ENCODE results near the gene C20orf204.

The C20orf204 gene

GRCh38 chr20:64056889-64057627 lies 21.1 kb downstream of the C20orf204 start:
- no peak for DNase-seq

GRCh38 chr20:64057628-64058498 lies 21.9 kb downstream of the C20orf204 start:
- DNase-seq = peak; percentile 64 to 86 (median 69)

GRCh38 chr20:64058536-64058935 lies 22.6 kb downstream of the C20orf204 start:
- DNase-seq = peak in 1 of 3 donors; percentile 52

- no peak for DNase-seq
Measured at GRCh38 chr20:64062276-64062595, 26.3 kb downstream of the C20orf204 start.

DNA sequence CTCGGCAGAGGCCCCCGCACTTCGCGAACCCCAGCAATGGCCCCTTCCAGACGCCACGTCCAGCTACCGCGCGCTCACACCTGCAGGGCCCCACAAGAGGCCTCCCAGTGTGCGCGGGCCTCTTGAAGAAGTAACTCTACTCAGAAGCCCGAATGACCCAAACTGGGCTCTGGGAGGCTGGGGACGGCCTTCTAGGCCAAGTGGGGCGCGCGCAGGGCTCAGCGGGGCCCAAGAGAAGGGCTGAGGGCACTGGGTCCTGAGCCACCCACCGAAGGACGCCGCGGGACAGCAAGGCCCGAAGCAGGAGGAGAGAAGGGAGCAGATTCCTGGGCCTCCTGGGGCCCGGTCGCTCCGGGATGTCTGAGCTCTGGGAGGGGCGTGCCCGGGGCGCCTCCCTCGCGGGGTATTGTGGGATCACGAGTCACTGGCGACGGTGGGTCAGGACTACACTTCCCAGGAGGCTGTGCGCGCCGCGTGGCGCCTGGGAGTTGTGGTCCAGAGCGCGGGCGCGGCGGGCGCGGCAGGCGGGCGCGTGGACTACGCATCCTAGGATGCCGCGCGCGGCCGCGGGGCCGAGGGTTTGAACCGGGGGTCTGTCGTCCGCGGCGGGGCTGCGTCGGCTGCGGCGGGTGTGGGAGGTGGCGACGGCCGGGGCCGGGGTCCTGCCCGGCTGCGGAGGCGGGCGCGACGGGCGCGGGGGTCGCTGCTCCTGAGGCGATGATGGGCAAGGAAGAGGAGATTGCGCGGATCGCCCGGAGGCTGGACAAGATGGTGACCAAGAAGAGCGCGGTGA lies 26.8 kb downstream of the C20orf204 start, which contains the start of gene TCEA2:
TSS of gene TCEA2 (plus strand) at position 603 of the 793 bp plus-strand sequence. CDS start at position 718, 115 bp downstream.
- peak; percentile 94 to 98 (median 97) for DNase-seq

DNA sequence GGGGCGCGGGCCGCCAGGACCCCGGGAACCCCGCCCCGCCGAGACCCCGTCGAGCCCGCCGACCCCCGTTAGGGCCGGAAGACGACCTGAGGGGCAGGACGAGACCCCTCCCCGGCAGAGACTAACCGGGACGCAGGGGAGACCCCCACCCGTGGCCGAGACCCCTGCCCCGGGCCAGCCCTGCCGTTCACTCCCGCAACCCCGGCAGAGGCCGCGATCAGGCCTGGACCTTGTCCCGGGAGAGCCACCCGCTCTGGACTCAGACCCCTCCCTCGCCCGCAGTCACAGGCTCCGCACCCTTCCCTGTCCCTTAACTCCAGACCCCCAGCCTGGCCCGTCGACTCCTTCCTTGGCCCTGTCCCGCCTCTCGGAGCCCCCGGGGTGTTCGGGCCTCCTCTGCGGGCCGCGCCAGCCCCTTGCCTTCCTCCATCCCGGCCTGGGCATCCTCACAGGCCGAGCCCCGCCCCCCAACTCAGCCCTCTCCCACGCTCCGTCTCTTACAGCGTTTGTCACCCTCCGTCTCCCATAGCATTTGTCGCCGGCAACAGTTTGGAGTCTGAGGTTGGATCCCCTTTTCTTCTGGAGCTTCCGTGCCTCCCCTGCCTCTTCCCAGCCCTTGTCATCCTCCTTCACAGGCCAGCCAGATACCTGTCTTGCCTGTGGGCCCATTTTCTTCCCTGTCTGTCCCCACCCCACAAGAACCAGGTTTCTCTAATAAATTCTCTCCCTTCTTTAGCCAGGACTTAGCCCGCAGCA lies 27.6 kb downstream of the C20orf204 start:
- DNase-seq = peak; percentile 72 to 84 (median 77)

- DNase-seq = peak in 1 of 3 donors; percentile 38
Measured at GRCh38 chr20:64064145-64064698, 28.2 kb downstream of the C20orf204 start.

GRCh38 chr20:64065062-64065973 lies 29.3 kb downstream of the C20orf204 start:
- DNase-seq = no peak

GRCh38 chr20:64065974-64066343 lies 30.0 kb downstream of the C20orf204 start:
- peak in 1 of 3 donors; percentile 57 for DNase-seq

- peak in 1 of 3 donors; percentile 25 for DNase-seq
Measured at GRCh38 chr20:64067005-64067632, 31.1 kb downstream of the C20orf204 start.

- DNase-seq = no peak
Measured at GRCh38 chr20:64067733-64068307, 31.8 kb downstream of the C20orf204 start.

- no peak for DNase-seq
Measured at GRCh38 chr20:64068386-64069208, 32.6 kb downstream of the C20orf204 start.

- no peak for DNase-seq
Measured at GRCh38 chr20:64069209-64069613, 33.2 kb downstream of the C20orf204 start.

GRCh38 chr20:64069614-64070243 lies 33.7 kb downstream of the C20orf204 start:
- peak in 2 of 3 donors; percentile 48 to 59 for DNase-seq

GRCh38 chr20:64070244-64070993 lies 34.4 kb downstream of the C20orf204 start:
- no peak for DNase-seq

DNA sequence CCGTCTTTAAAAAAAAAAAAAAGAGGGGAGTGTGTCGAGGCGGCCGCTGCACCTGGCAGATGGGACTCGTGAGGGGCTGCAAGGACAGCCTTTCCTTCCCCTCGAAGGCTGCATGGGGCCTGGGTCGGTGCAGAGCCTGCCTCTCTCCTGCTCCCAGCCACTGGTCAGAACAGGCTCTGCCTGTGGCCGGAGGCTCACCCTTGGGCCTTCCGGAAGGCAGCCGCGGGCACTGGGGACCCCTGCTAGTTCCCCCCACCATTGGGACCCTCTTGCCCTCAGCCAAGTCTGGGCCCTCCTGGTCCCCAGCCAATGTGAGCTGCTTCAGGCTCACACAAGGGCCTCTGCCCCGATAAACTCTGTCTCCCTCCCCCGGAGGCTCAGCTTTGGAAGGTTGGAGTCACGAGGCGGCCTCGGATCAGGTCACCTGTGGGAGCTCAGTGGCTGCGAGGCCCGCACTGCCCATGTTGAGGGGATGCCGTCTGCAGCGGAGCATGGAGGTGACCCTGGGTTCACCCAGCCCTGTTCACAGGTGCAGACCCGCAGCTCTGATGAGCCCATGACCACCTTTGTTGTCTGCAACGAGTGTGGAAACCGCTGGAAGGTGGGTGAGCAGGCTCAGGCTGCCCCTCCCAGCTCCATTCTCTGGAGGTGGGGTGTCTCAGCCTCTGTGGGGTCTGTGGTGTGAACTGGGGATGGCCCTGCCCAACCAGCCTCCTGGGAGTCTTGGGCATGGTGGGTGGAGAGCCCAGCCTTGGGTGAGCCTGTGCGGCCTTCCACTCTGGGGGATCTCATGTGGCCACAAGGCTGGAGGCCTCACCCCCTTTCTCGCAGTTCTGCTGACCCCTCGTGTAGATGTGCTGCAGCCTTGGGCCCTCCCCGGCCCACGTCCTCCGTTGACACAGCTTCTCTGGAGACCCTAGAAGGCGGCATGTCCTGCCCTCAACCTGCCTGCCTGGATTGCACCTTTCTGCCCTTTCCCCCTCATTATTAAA lies 35.7 kb downstream of the C20orf204 start:
- DNase-seq = no peak
